Adrenal gland (tissue), 12 donors: Measurements from ENCODE around the gene HLCS. TPM values are rescaled to one million over a fixed set of nuclear protein-coding genes. Genes with fewer than 3 reads are reported as not detected.
A peak's percentile ranks its signal among the peaks of the same experiment; 100 is the strongest.

Experiments used
- DNase-seq, 7 donors: peaks; one replicate each; pipeline ENCODE4 v3.0.0-alpha.2; 2019 to 2020
- H3K27ac ChIP-seq, 5 donors: fragments of 200-600 bp; sonication (generic) in 4 of 5; 1 replicate in 3 of 5; 2 replicates in 2 of 5; pipeline versions ENCODE4 v1.5.1 to v1.8.0; 2016 to 2020; ENCODE audit warnings: mild to moderate bottlenecking in 1 of 5
- H3K27me3 ChIP-seq: fragments of 200-600 bp; 2 replicates; pipeline ENCODE4 v1.8.0; 2021
- H3K36me3 ChIP-seq, 2 donors: fragments of 200-600 bp; replicated peaks in 1 of 2; 1 replicate in 1 of 2; 2 replicates in 1 of 2; pipeline versions ENCODE4 v1.5.1 to v1.8.0; 2018 to 2022
- H3K4me1 ChIP-seq, 2 donors: fragments of 200-600 bp; replicated peaks in 1 of 2; 1 replicate in 1 of 2; 2 replicates in 1 of 2; pipeline versions ENCODE4 v1.5.1 to v1.8.0; 2018 to 2021
- H3K4me3 ChIP-seq, 4 donors: fragments of 200-600 bp; sonication (generic) in 3 of 4; one replicate each; pipeline ENCODE4 v1.5.1; 2016 to 2018
- H3K9me3 ChIP-seq, 3 donors: fragments of 200-600 bp; sonication (generic) in 1 of 3; replicated peaks in 1 of 3; 1 replicate in 2 of 3; 2 replicates in 1 of 3; pipeline versions ENCODE4 v1.5.1 to v1.8.0; 2016 to 2021
- CTCF ChIP-seq, 6 experiments: fragments of 450-650 bp in 4 of 6; fragments of 200-600 bp in 2 of 6; sonication (generic) in 1 of 6; IDR thresholded peaks; 1 replicate in 5 of 6; 2 replicates in 1 of 6; pipeline versions ENCODE4 v1.5.1 to v1.8.0; 2016 to 2021; ENCODE audit warnings: antibody characterized with exemption in 6 of 6, mild to moderate bottlenecking in 2 of 6, moderate library complexity in 1 of 6
- POLR2A ChIP-seq, 2 donors: fragments of 450-650 bp; IDR thresholded peaks; one replicate each; pipeline ENCODE4 v1.6.1; 2017; ENCODE audit warnings: antibody characterized with exemption in 2 of 2, mild to moderate bottlenecking in 2 of 2, moderate library complexity in 1 of 2
- WGBS, 4 donors: extraction: QIAGEN DNeasy Blood & Tissue Kit in 2 of 4; methylation state at CpG; one replicate each; pipeline versions ENCODE4 v1.1.5 to v1.1.7; 2013 to 2017; 5-methylcytosine and 5-hydroxymethylcytosine counted together
- intact Hi-C, 2 donors: fragments of 100-400 bp; cut with DNase I; formaldehyde crosslinking; loops; one replicate each; pipeline versions ENCODE4 v1.14.1 to v1.15.0; 2022 to 2023
- polyA plus RNA-seq, 3 donors: library from polyadenylated mRNA; stranded (reverse); fragments of 200-250 nt in 2 of 3; fragments of 350-450 nt in 1 of 3; fragmentation: Illumina TruSeq in 1 of 3; extraction: RNeasy Lipid Tissue Mini Kit (QIAGEN cat#74804) in 1 of 3; gene quantifications; one replicate each; pipeline ENCODE4 v1.2.3, GENCODE V29; 2013 to 2014
- total RNA-seq, 9 donors: library from RNA; depleted of rRNA in 4 of 9; stranded (reverse); fragments of >200 nt in 4 of 9; fragments of 120-200 nt in 1 of 9; fragmentation: NEBNext Ultra II Directional in 1 of 9; extraction: Animal tissue kit (Norgen Biotek cat#: 25700) in 1 of 9; gene quantifications; one replicate each; pipeline versions ENCODE4 v1.1.0 to v1.2.4, GENCODE V29; 2013 to 2023
- donor health status: healthy with polysubstance abuse.
- donor health status: Bipolar disorder and iron deficiency.
- donor health status: DM: yes; HTN: yes; CAD: no.
- donor health status: DM: no; HTN: no; CAD: no.
- donor health status: DM: no; HTN: no; CAD: no.
- donor health status: DM: yes; HTN: yes; CAD: no.

Gene HLCS
- total and polyA plus RNA-seq, 12 donors: 4.4 to 34.4 (median 19.8) TPM

GRCh38 chr21:36917471-36918158 is 48.9 kb downstream of the HLCS start:
- Histone ChIP-seq H3K27me3 (no peaks in the 10 kb centered on the region), H3K9me3 (no peaks in the 10 kb centered on the region), H3K4me1 (no peaks in the 10 kb centered on the region), H3K4me3 (no peak overlapping the region), H3K36me3 (no peaks in the 10 kb centered on the region), H3K27ac (no peak overlapping the region)
- TF ChIP-seq POLR2A (IDR thresholded peaks at IDR 0.05): no peak
- peak; percentile 33 to 55 (median 43) for TF ChIP-seq CTCF (IDR thresholded peaks at IDR 0.05)
- intact Hi-C loops: no loop called here
- DNase-seq: peak; percentile 31 to 68 (median 36)
- WGBS, 4 donors: 39 to 62% (median 51%) methylated on average over 8 of the region's 8 CpGs

- no peak for TF ChIP-seq CTCF (IDR thresholded peaks at IDR 0.05)
- no peak for TF ChIP-seq POLR2A (IDR thresholded peaks at IDR 0.05)
- intact Hi-C loops: no loop called here
- no peak for DNase-seq
- no peaks in the 10 kb centered on the region for H3K4me1 ChIP-seq
- no peak overlapping the region for H3K4me3 ChIP-seq
- H3K9me3 ChIP-seq: no peaks in the 10 kb centered on the region
- no peaks in the 10 kb centered on the region for H3K36me3 ChIP-seq
- 92 to 97% (median 95%) methylated on average over 3 of the region's 3 CpGs for WGBS, 4 donors
- no peak overlapping the region for H3K27ac ChIP-seq
- no peaks in the 10 kb centered on the region for H3K27me3 ChIP-seq
Measured at GRCh38 chr21:36916718-36917117, 49.8 kb downstream of the HLCS start.

GRCh38 chr21:36915696-36916245 is 50.7 kb downstream of the HLCS start:
- 94 to 98% (median 95%) methylated on average over 8 of the region's 8 CpGs for WGBS, 4 donors
- Histone ChIP-seq H3K27me3 (no peaks in the 10 kb centered on the region), H3K4me1 (no peaks in the 10 kb centered on the region), H3K9me3 (no peaks in the 10 kb centered on the region), H3K4me3 (no peak overlapping the region), H3K36me3 (no peaks in the 10 kb centered on the region), H3K27ac (no peak overlapping the region)
- DNase-seq: no peak
- no peak for TF ChIP-seq POLR2A (IDR thresholded peaks at IDR 0.05)
- no peak for TF ChIP-seq CTCF (IDR thresholded peaks at IDR 0.05)
- intact Hi-C loops: no loop called here

GRCh38 chr21:36915014-36915695 is 51.3 kb downstream of the HLCS start:
- Histone ChIP-seq H3K36me3 (no peaks in the 10 kb centered on the region), H3K27me3 (no peaks in the 10 kb centered on the region), H3K4me3 (no peak overlapping the region), H3K9me3 (no peaks in the 10 kb centered on the region), H3K27ac (no peak overlapping the region), H3K4me1 (no peaks in the 10 kb centered on the region)
- TF ChIP-seq POLR2A (IDR thresholded peaks at IDR 0.05): no peak
- TF ChIP-seq CTCF (IDR thresholded peaks at IDR 0.05): no peak
- DNase-seq: no peak
- intact Hi-C loops: no loop called here
- WGBS, 4 donors: 92 to 96% (median 94%) methylated on average over 17 of the region's 17 CpGs
